Measurements from ENCODE around the gene IBA57. TPM values are rescaled to one million over a fixed set of nuclear protein-coding genes. Genes with fewer than 3 reads are reported as not detected.

IBA57 gene
- total RNA-seq: 1 to 10 TPM; 6.8 to 7.7 TPM
- polyA plus RNA-seq (2013, experiment 1 of 2): 3.3 TPM
- 4.1 TPM for polyA plus RNA-seq (2013, experiment 2 of 2)
- long read RNA-seq, experiment 1, partial matches to known transcripts: 1 of 1 reads
- long read RNA-seq, experiment 1, other reads (novel, unspliced or antisense): 0 of 1 reads
- long read RNA-seq, experiment 2, full-length matches to known transcripts: 5 of 6 reads
- long read RNA-seq, experiment 2, partial matches to known transcripts: 0 of 6 reads
- long read RNA-seq, experiment 2, other reads (novel, unspliced or antisense): 1 of 6 reads
- long read RNA-seq, experiment 3, full-length matches to known transcripts: 35 of 38 reads
- long read RNA-seq, experiment 3, partial matches to known transcripts: 0 of 38 reads
- long read RNA-seq, experiment 3, other reads (novel, unspliced or antisense): 3 of 38 reads
- long read RNA-seq, experiment 4, full-length matches to known transcripts: 1 of 1 reads
- long read RNA-seq, experiment 4, partial matches to known transcripts: 0 of 1 reads
- long read RNA-seq, experiment 4, other reads (novel, unspliced or antisense): 0 of 1 reads

GRCh38 chr1:228165372-228166169, at the start of gene IBA57:
TSS of gene IBA57 (plus strand) at chr1:228165804. CDS start at chr1:228165817, 13 bp downstream.
- WGBS, 2 experiments (ENCODE audit: insufficient coverage in 1 of 2, insufficient read length in 1 of 2): 0% methylated on average over 38 to 93 of the region's 93 CpGs
- peak within 1 kb of the TSS; percentile 67 for H3K4me3 Mint-ChIP-seq
- no peaks in the 10 kb centered on the region for H3K9me3 Mint-ChIP-seq

DNA sequence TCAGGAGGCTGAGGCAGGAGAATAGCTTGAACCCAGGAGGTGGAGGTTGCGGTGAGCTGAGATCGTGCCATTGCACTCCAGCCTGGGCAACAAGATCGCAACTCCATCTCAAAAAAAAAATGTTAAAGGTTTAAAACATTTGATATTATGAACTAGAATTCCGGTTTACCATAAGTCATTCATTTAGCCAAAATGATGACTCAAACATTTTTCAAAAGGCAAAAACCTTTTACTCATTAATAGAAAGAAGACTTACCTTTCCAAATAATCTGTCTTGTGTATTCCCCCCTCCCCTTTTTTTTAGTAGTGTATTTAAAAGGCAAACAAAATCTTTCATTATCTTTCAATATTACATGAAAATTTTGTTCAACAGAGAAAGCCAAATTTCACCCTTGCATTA, 48.3 kb upstream of the IBA57 start:
- no peak overlapping the region for H3K9ac ChIP-seq (ENCODE audit: extremely low read depth, low read length, poor library complexity, severe bottlenecking)
- Mint-ChIP-seq H3K9me3 (peaks cover 67% of the 10 kb centered on the region), H3K27me3 (ENCODE audit: insufficient read depth) (peaks cover 5% of the 10 kb centered on the region), H3K4me3 (no peak overlapping the region), H3K27ac (no peak overlapping the region), H3K36me3 (ENCODE audit: low read depth) (peaks cover 8% of the 10 kb centered on the region), H3K4me1 (peaks cover 5% of the 10 kb centered on the region)
- DNase-seq: no peak
- TF ChIP-seq, protein P1, sequence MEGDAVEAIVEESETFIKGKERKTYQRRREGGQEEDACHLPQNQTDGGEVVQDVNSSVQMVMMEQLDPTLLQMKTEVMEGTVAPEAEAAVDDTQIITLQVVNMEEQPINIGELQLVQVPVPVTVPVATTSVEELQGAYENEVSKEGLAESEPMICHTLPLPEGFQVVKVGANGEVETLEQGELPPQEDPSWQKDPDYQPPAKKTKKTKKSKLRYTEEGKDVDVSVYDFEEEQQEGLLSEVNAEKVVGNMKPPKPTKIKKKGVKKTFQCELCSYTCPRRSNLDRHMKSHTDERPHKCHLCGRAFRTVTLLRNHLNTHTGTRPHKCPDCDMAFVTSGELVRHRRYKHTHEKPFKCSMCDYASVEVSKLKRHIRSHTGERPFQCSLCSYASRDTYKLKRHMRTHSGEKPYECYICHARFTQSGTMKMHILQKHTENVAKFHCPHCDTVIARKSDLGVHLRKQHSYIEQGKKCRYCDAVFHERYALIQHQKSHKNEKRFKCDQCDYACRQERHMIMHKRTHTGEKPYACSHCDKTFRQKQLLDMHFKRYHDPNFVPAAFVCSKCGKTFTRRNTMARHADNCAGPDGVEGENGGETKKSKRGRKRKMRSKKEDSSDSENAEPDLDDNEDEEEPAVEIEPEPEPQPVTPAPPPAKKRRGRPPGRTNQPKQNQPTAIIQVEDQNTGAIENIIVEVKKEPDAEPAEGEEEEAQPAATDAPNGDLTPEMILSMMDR (conservative IDR thresholded peaks at IDR 0.05): no peak
- no peaks in the 10 kb centered on the region for H3K36me3 ChIP-seq (ENCODE audit: control insufficient read depth, insufficient read depth, low read length)
- peaks cover 80% of the 10 kb centered on the region for H3K9me3 ChIP-seq (ENCODE audit: control insufficient read depth, low read length)
- WGBS, 2 experiments (ENCODE audit: insufficient coverage in 1 of 2, insufficient read length in 1 of 2): 79 to 90% methylated on average over 2 to 4 of the region's 4 CpGs
- peaks cover 5% of the 10 kb centered on the region for H3K4me1 ChIP-seq (ENCODE audit: control insufficient read depth, insufficient read depth, low read length)
- no peaks in the 10 kb centered on the region for H3K27me3 ChIP-seq (ENCODE audit: control insufficient read depth, insufficient read depth, low read length, poor library complexity, severe bottlenecking)
- H3K27ac ChIP-seq (ENCODE audit: low read depth, low read length): no peak overlapping the region
- H3K4me3 ChIP-seq (ENCODE audit: low read length): no peak overlapping the region

More at GRCh38 chr1:228165372-228166169, at the start of gene IBA57:
- H3K9ac ChIP-seq (ENCODE audit: extremely low read depth, low read length, poor library complexity, severe bottlenecking): peak within 1 kb of the TSS; percentile 89
- peak within 1 kb of the TSS; percentile 85 for H3K4me3 ChIP-seq (ENCODE audit: low read length)
- Mint-ChIP-seq H3K4me1 (peaks cover 6% of the 10 kb centered on the region), H3K36me3 (ENCODE audit: low read depth) (no peaks in the 10 kb centered on the region), H3K27ac (peak within 1 kb of the TSS; percentile 95), H3K27me3 (ENCODE audit: insufficient read depth) (peaks cover 3% of the 10 kb centered on the region)
- H3K36me3 ChIP-seq (ENCODE audit: control insufficient read depth, insufficient read depth, low read length): no peaks in the 10 kb centered on the region
- H3K9me3 ChIP-seq (ENCODE audit: control insufficient read depth, low read length): no peaks in the 10 kb centered on the region
- peak within 1 kb of the TSS; percentile 99 for H3K27ac ChIP-seq (ENCODE audit: low read depth, low read length)
- TF ChIP-seq, protein P1 (conservative IDR thresholded peaks at IDR 0.05): peak; percentile 94
- H3K27me3 ChIP-seq (ENCODE audit: control insufficient read depth, insufficient read depth, low read length, poor library complexity, severe bottlenecking): no peaks in the 10 kb centered on the region
- DNase-seq: peak; percentile 100
- H3K4me1 ChIP-seq (ENCODE audit: control insufficient read depth, insufficient read depth, low read length): peaks cover 7% of the 10 kb centered on the region

DNA sequence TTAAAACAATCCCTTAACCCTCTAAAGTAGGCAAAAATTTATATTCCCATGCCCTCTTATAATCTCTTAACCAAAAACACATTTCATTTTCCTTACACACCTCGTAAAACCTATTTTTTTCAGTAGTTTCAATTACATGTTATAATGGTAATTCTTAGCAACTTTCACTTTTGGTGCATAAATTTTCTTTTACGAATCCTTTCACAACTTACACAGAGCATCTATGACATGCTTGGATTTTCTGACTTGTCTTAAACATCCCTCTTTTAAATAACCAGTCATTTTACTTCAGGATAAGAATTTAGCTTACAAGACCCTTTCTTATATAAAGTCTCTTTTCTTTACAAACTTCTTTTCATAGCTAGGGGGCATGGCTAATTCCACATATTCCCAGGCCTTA, 47.6 kb upstream of the IBA57 start:
- Histone ChIP-seq H3K4me1 (ENCODE audit: control insufficient read depth, insufficient read depth, low read length) (peaks cover 7% of the 10 kb centered on the region), H3K36me3 (ENCODE audit: control insufficient read depth, insufficient read depth, low read length) (no peaks in the 10 kb centered on the region), H3K27me3 (ENCODE audit: control insufficient read depth, insufficient read depth, low read length, poor library complexity, severe bottlenecking) (no peaks in the 10 kb centered on the region), H3K27ac (ENCODE audit: low read depth, low read length) (no peak overlapping the region), H3K9ac (ENCODE audit: extremely low read depth, low read length, poor library complexity, severe bottlenecking) (no peak overlapping the region), H3K9me3 (ENCODE audit: control insufficient read depth, low read length) (peaks cover 80% of the 10 kb centered on the region), H3K4me3 (ENCODE audit: low read length) (no peak overlapping the region)
- no peak for DNase-seq
- Mint-ChIP-seq H3K36me3 (ENCODE audit: low read depth) (peaks cover 8% of the 10 kb centered on the region), H3K4me1 (peaks cover 11% of the 10 kb centered on the region), H3K9me3 (peaks cover 67% of the 10 kb centered on the region), H3K27ac (no peak overlapping the region), H3K27me3 (ENCODE audit: insufficient read depth) (peaks cover 5% of the 10 kb centered on the region), H3K4me3 (no peak overlapping the region)
- WGBS, 2 experiments (ENCODE audit: insufficient coverage in 1 of 2, insufficient read length in 1 of 2): 70 to 90% methylated on average over 1 to 2 of the region's 2 CpGs
- TF ChIP-seq, protein P1 (conservative IDR thresholded peaks at IDR 0.05): no peak
